ENCODE results near the gene PRR5L.

DNA sequence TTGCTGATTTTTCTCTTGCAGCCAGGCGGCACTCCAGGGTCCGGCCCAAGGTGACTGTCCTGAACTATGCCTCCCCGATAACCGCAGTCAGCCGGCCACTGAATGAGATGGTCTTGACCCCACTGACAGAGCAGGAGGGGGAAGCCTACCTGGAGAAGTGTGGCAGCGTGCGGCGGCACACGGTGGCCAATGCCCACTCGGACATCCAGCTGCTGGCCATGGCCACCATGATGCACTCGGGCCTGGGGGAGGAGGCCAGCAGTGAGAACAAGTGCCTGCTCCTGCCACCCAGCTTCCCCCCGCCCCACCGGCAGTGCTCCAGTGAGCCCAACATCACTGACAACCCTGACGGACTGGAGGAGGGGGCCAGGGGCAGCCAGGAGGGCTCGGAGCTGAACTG lies 166.2 kb downstream of the PRR5L start:
- TF ChIP-seq TCF7L2 (IDR thresholded peaks at IDR 0.05; ENCODE audit: low read depth, low read length) = no peak
- TF ChIP-seq, protein P1, sequence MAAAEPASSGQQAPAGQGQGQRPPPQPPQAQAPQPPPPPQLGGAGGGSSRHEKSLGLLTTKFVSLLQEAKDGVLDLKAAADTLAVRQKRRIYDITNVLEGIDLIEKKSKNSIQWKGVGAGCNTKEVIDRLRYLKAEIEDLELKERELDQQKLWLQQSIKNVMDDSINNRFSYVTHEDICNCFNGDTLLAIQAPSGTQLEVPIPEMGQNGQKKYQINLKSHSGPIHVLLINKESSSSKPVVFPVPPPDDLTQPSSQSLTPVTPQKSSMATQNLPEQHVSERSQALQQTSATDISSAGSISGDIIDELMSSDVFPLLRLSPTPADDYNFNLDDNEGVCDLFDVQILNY (CRISPR knock-in tag; IDR thresholded peaks at IDR 0.05) = no peak
- no peak for TF ChIP-seq PREB (CRISPR knock-in tag; IDR thresholded peaks at IDR 0.05)
- no peak for TF ChIP-seq FOSL1 (tag; conservative IDR thresholded peaks at IDR 0.05)
- TF ChIP-seq ESRRA (IDR thresholded peaks at IDR 0.05; ENCODE audit: borderline replicate concordance, low read depth) = no peak
- TF ChIP-seq, protein P2, sequence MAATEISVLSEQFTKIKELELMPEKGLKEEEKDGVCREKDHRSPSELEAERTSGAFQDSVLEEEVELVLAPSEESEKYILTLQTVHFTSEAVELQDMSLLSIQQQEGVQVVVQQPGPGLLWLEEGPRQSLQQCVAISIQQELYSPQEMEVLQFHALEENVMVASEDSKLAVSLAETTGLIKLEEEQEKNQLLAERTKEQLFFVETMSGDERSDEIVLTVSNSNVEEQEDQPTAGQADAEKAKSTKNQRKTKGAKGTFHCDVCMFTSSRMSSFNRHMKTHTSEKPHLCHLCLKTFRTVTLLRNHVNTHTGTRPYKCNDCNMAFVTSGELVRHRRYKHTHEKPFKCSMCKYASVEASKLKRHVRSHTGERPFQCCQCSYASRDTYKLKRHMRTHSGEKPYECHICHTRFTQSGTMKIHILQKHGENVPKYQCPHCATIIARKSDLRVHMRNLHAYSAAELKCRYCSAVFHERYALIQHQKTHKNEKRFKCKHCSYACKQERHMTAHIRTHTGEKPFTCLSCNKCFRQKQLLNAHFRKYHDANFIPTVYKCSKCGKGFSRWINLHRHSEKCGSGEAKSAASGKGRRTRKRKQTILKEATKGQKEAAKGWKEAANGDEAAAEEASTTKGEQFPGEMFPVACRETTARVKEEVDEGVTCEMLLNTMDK (IDR thresholded peaks at IDR 0.05; ENCODE audit: borderline replicate concordance, insufficient read depth, low read depth, low read length, poor library complexity, severe bottlenecking) = no peak
- no peak for TF ChIP-seq ZBTB1 (CRISPR knock-in tag; IDR thresholded peaks at IDR 0.05; ENCODE audit: borderline replicate concordance, low read depth)
- TF ChIP-seq ZBTB8A (IDR thresholded peaks at IDR 0.05; ENCODE audit: partially characterized antibody) = no peak
- no peak for TF ChIP-seq YY1 (IDR thresholded peaks at IDR 0.05; ENCODE audit: borderline replicate concordance in 1 of 3, control insufficient read depth in 1 of 3, extremely low read depth in 1 of 3, insufficient read depth in 3 of 3, insufficient read length in 1 of 3, insufficient replicate concordance in 2 of 3, low read depth in 1 of 3, low read length in 2 of 3)
- TF ChIP-seq ESRRB (CRISPR knock-in tag; IDR thresholded peaks at IDR 0.05; ENCODE audit: borderline replicate concordance) = no peak
- no peak for TF ChIP-seq TEAD4 (IDR thresholded peaks at IDR 0.05; ENCODE audit: low read length)
- no peak for TF ChIP-seq TEAD4 (CRISPR knock-in tag; IDR thresholded peaks at IDR 0.05; ENCODE audit: borderline replicate concordance)
- no peak for TF ChIP-seq EZH2 (IDR thresholded peaks at IDR 0.05; ENCODE audit: borderline replicate concordance, low read depth, low read length)
- TF ChIP-seq, protein P3, sequence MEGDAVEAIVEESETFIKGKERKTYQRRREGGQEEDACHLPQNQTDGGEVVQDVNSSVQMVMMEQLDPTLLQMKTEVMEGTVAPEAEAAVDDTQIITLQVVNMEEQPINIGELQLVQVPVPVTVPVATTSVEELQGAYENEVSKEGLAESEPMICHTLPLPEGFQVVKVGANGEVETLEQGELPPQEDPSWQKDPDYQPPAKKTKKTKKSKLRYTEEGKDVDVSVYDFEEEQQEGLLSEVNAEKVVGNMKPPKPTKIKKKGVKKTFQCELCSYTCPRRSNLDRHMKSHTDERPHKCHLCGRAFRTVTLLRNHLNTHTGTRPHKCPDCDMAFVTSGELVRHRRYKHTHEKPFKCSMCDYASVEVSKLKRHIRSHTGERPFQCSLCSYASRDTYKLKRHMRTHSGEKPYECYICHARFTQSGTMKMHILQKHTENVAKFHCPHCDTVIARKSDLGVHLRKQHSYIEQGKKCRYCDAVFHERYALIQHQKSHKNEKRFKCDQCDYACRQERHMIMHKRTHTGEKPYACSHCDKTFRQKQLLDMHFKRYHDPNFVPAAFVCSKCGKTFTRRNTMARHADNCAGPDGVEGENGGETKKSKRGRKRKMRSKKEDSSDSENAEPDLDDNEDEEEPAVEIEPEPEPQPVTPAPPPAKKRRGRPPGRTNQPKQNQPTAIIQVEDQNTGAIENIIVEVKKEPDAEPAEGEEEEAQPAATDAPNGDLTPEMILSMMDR (IDR thresholded peaks at IDR 0.05 in 2 of 3, conservative IDR thresholded peaks at IDR 0.05 in 1 of 3; ENCODE audit: insufficient read depth in 2 of 3, low read depth in 1 of 3, low read length in 3 of 3) = no peak

All from K562 (cell line).